Measurements from ENCODE around the gene SLC14A1.

- TF ChIP-seq CTCF (conservative IDR thresholded peaks at IDR 0.05; ENCODE audit: low read length): no peak
- no peak for TF ChIP-seq EZH2phosphoT487 (IDR thresholded peaks at IDR 0.05; ENCODE audit: borderline replicate concordance)
Measured at GRCh38 chr18:45734505-45734904, 10.5 kb downstream of the SLC14A1 start.

All from Loucy (cell line).